Upper lobe of left lung (tissue), 4 donors: ENCODE measurements around the gene ZNF280B.

Experiments used
- EP300 ChIP-seq, 4 donors: sonication (generic); formaldehyde crosslinking; IDR thresholded peaks; one replicate each; pipeline ENCODE4 v1.5.1; 2017; ENCODE audit warnings: antibody characterized with exemption in 4 of 4, control low read depth in 2 of 4
- POLR2A ChIP-seq, 4 donors: fragments of 450-650 bp; IDR thresholded peaks; one replicate each; pipeline ENCODE4 v1.5.1; 2016 to 2017; ENCODE audit warnings: antibody characterized with exemption in 4 of 4, mild to moderate bottlenecking in 2 of 4
- POLR2AphosphoS5 ChIP-seq, 2 donors: sonication (generic); formaldehyde crosslinking; IDR thresholded peaks; one replicate each; pipeline ENCODE4 v1.5.1; 2017; ENCODE audit warnings: antibody characterized with exemption in 2 of 2
- TF ChIP-seq, protein P1 (sequence below), 6 experiments: fragments of 450-650 bp in 4 of 6; fragments of 200-600 bp in 2 of 6; sonication (generic) in 2 of 6; IDR thresholded peaks; one replicate each; pipeline ENCODE4 v1.5.1; 2016 to 2019; ENCODE audit warnings: antibody characterized with exemption in 6 of 6

- TF ChIP-seq, protein P1, sequence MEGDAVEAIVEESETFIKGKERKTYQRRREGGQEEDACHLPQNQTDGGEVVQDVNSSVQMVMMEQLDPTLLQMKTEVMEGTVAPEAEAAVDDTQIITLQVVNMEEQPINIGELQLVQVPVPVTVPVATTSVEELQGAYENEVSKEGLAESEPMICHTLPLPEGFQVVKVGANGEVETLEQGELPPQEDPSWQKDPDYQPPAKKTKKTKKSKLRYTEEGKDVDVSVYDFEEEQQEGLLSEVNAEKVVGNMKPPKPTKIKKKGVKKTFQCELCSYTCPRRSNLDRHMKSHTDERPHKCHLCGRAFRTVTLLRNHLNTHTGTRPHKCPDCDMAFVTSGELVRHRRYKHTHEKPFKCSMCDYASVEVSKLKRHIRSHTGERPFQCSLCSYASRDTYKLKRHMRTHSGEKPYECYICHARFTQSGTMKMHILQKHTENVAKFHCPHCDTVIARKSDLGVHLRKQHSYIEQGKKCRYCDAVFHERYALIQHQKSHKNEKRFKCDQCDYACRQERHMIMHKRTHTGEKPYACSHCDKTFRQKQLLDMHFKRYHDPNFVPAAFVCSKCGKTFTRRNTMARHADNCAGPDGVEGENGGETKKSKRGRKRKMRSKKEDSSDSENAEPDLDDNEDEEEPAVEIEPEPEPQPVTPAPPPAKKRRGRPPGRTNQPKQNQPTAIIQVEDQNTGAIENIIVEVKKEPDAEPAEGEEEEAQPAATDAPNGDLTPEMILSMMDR (IDR thresholded peaks at IDR 0.05) = no peak
- TF ChIP-seq EP300 (IDR thresholded peaks at IDR 0.05) (no peak), POLR2A (IDR thresholded peaks at IDR 0.05) (no peak), POLR2AphosphoS5 (IDR thresholded peaks at IDR 0.05) (no peak)
Measured at GRCh38 chr22:22478470-22478869, 30.1 kb downstream of the ZNF280B start.
